Heart left ventricle (tissue), 13 donors: ENCODE measurements around the gene TAP2.

Source experiments
- POLR2A ChIP-seq, 2 donors: fragments of 450-650 bp; IDR thresholded peaks; one replicate each; pipeline ENCODE4 v1.6.1; 2017; ENCODE audit warnings: antibody characterized with exemption in 2 of 2, mild to moderate bottlenecking in 2 of 2, moderate library complexity in 2 of 2
- TF ChIP-seq, protein P1 (sequence below), 12 donors: fragments of 200-600 bp; sonication (generic) in 4 of 12; IDR thresholded peaks; one replicate each; pipeline versions ENCODE4 v1.5.0 to v1.8.0; 2018 to 2022; ENCODE audit warnings: antibody characterized with exemption in 12 of 12, mild to moderate bottlenecking in 5 of 12
- donor health status: ischemic (EF 13 %, LVEDD 7.1; RV severe dilation, severe dysfunction).
- donor health status: DM: no; HTN: yes; CAD: no.
- donor health status: DM: no; HTN: no; CAD: no.
- donor health status: ischemic (EF 25% LVEDD 6.9; RV normal size, moderate dysfunction).
- donor health status: ischemic (EF 25% LVEDD 5.7; RV mildly dilated, moderate dysfunction).
- donor health status: ischemic (EF 35%, LVEDD 5.7; RV mildly dilated, moderate dysfunction).
- donor health status: nonischemic (EF 11% LVEDD 7.7; RV severe dilation, severe dysfunction).
- donor health status: DM: yes; HTN: yes; CAD: no.
- donor health status: PGD.
- donor health status: ischemic (EF 29% LVEDD 5.4; RV normal size, mild dysfunction).
- donor health status: nonischemic (EF 23%, LVEDD 6.1; RV moderate dilation, normal function).

DNA sequence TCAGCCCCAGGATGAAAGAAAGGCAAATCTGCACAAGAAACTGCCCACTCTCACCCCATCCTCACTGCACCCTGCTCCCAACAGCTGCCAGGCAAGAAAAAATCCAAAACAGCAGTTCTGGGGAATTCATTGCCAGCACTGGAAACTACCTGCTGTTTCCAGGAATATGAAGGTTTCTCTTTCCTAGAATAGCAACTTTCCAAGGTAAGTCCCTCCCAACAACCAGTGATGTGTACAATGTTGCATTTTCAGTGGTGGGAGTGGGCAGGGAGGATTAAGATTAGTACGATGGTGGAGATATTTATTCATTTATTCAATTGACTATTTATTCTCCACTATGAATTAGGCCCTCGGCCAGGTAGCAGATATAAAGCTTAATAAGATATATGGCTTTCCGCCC lies 11.5 kb downstream of the TAP2 start:
- TF ChIP-seq, protein P1, sequence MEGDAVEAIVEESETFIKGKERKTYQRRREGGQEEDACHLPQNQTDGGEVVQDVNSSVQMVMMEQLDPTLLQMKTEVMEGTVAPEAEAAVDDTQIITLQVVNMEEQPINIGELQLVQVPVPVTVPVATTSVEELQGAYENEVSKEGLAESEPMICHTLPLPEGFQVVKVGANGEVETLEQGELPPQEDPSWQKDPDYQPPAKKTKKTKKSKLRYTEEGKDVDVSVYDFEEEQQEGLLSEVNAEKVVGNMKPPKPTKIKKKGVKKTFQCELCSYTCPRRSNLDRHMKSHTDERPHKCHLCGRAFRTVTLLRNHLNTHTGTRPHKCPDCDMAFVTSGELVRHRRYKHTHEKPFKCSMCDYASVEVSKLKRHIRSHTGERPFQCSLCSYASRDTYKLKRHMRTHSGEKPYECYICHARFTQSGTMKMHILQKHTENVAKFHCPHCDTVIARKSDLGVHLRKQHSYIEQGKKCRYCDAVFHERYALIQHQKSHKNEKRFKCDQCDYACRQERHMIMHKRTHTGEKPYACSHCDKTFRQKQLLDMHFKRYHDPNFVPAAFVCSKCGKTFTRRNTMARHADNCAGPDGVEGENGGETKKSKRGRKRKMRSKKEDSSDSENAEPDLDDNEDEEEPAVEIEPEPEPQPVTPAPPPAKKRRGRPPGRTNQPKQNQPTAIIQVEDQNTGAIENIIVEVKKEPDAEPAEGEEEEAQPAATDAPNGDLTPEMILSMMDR (IDR thresholded peaks at IDR 0.05): no peak
- TF ChIP-seq POLR2A (IDR thresholded peaks at IDR 0.05): no peak
